Activated naive CD8-positive, alpha-beta T cell treated with anti-CD3 and anti-CD28 coated beads, Interleukin-2, amount 50 U/mL, for 24 hours (primary cell): Measurements from ENCODE around the gene LTA4H.
"Not testable (repeated sequence)": the region's sequence is repeated elsewhere in the genome, so short reads cannot be mapped to it uniquely, and the experiment has no call there.

ENCODE experiments used
- ATAC-seq: fragments of 150-1000 bp; cut with Tn5 transposase; one replicate; pipeline ENCODE4 v1.10.0; 2021
- DNase-seq: peaks from one replicate; pipeline ENCODE4 v3.0.0; 2021
- H3K27ac Mint-ChIP-seq: one replicate; pipeline ENCODE4 v1.8.0; 2021; ENCODE audit warnings: mild to moderate bottlenecking, mixed read lengths
- H3K27me3 Mint-ChIP-seq: one replicate; pipeline ENCODE4 v1.8.0; 2021; ENCODE audit warnings: mixed read lengths
- H3K36me3 Mint-ChIP-seq: one replicate; pipeline ENCODE4 v1.8.0; 2021; ENCODE audit warnings: low read depth, mixed read lengths
- H3K4me1 Mint-ChIP-seq: one replicate; pipeline ENCODE4 v1.8.0; 2021; ENCODE audit warnings: mixed read lengths
- H3K4me3 Mint-ChIP-seq: one replicate; pipeline ENCODE4 v1.8.0; 2021; ENCODE audit warnings: mild to moderate bottlenecking, moderate library complexity, mixed read lengths
- H3K9me3 Mint-ChIP-seq: one replicate; pipeline ENCODE4 v1.8.0; 2021; ENCODE audit warnings: mixed read lengths

The LTA4H gene

GRCh38 chr12:95975491-95975890, 59.9 kb downstream of the LTA4H start:
- H3K36me3 Mint-ChIP-seq, result no peaks in the 10 kb centered on the region
- H3K27ac Mint-ChIP-seq, result no peak overlapping the region
- DNase-seq (no peak), ATAC-seq (no peak)
- H3K4me1 Mint-ChIP-seq, result no peaks in the 10 kb centered on the region
- no peak overlapping the region for H3K4me3 Mint-ChIP-seq
- no peaks in the 10 kb centered on the region for H3K9me3 Mint-ChIP-seq
- no peaks in the 10 kb centered on the region for H3K27me3 Mint-ChIP-seq

- H3K4me1 Mint-ChIP-seq, result no peaks in the 10 kb centered on the region
- no peak for DNase-seq
- no peaks in the 10 kb centered on the region for H3K36me3 Mint-ChIP-seq
- H3K27ac Mint-ChIP-seq, result no peak overlapping the region
- H3K4me3 Mint-ChIP-seq, result no peak overlapping the region
- H3K9me3 Mint-ChIP-seq, result no peaks in the 10 kb centered on the region
- no peaks in the 10 kb centered on the region for H3K27me3 Mint-ChIP-seq
- ATAC-seq, result no peak
Measured at GRCh38 chr12:95974358-95974757, 61.0 kb downstream of the LTA4H start.

DNA sequence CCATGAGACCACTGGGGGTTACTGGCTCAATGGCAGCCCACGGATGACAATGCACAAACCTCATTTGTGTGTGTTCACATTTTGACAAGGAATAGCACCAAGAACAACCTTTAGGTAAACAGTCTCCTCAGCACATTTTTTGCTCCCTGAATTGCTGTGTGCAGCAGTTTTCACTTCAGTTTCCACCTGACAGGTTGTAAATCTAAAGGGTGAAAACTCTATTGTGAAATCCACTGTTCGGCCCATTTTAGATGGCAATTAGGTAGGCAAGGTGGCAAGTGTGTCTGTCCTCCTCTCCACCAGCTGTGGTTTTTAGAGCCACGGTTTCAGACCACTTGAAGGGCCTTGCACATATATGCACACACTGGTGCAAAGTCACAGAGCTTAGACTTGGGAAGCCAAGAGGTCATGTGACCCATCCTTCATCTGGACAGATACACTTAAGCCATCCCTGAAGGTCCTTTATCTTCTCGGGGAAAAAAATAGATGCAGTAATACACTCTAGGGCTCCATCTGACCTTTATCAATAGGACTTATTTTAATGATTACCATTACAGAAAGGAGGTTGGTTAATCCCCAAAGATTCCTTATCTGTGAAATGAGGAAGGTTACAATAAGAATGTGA, 62.4 kb downstream of the LTA4H start:
- H3K9me3 Mint-ChIP-seq, result no peaks in the 10 kb centered on the region
- H3K27me3 Mint-ChIP-seq, result no peaks in the 10 kb centered on the region
- no peak overlapping the region for H3K4me3 Mint-ChIP-seq
- no peaks in the 10 kb centered on the region for H3K4me1 Mint-ChIP-seq
- DNase-seq (no peak), ATAC-seq (no peak)
- H3K36me3 Mint-ChIP-seq, result no peaks in the 10 kb centered on the region
- H3K27ac Mint-ChIP-seq, result no peak overlapping the region

- Mint-ChIP-seq H3K27me3 (no peaks in the 10 kb centered on the region), H3K27ac (no peak overlapping the region), H3K9me3 (no peaks in the 10 kb centered on the region), H3K36me3 (no peaks in the 10 kb centered on the region), H3K4me3 (no peak overlapping the region), H3K4me1 (no peaks in the 10 kb centered on the region)
- no peak for DNase-seq
- ATAC-seq, result no peak
Measured at GRCh38 chr12:95970905-95971304, 64.5 kb downstream of the LTA4H start.

DNA sequence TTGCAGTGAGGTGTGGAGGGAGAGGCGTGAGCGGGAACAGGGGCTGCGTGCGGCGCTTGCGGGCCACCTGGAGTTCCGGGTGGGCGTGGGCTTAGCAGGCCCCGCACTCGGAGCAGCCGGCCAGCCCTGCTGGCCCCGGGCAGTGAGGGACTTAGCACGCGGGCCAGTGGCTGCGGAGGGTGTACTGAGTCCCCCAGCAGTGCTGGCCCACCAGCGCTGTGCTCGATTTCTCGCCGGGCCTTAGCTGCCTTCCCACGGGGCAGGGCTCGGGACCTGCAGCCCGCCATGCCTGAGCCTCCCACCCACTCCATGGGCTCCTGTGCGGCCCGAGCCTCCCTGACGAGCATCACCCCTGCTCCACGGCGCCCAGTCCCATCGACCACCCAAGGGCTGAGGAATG, 66.3 kb downstream of the LTA4H start:
- not testable (repeated sequence) for H3K4me3 Mint-ChIP-seq, H3K36me3 Mint-ChIP-seq, DNase-seq, H3K27ac Mint-ChIP-seq, ATAC-seq, H3K27me3 Mint-ChIP-seq, H3K4me1 Mint-ChIP-seq, H3K9me3 Mint-ChIP-seq

- Mint-ChIP-seq H3K9me3 (no peaks in the 10 kb centered on the region), H3K4me3 (no peak overlapping the region)
Measured at GRCh38 chr12:95967301-95967700, 68.1 kb downstream of the LTA4H start.

DNA sequence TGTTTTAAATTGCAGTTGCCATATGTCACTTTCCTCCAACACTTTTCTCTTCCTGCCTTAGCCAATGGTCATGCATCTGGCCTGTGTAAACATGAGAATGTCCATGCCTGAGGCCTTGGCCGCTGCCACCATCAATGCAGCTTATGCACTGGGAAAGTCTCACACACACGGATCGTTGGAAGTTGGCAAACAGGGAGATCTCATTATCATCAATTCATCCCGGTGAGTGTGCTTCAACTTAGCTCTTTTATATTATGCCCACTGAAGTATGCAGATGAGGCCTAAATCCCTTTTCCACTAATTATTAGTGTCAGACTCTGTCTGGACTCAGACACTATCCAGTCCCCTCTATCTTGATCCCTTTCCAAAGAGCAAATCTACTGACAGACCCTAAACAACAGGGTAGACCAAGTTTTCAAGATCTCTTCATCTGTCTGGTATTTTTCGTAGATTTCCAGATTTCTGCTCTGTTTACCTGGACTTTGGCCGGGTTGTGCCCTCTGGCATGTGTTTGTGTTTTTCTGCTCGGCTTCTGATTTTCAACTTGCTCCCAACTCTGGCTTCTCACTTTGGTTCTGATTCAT, 69.0 kb downstream of the LTA4H start:
- Mint-ChIP-seq H3K4me3 (no peak overlapping the region), H3K36me3 (no peaks in the 10 kb centered on the region), H3K27me3 (no peaks in the 10 kb centered on the region), H3K27ac (no peak overlapping the region), H3K4me1 (no peaks in the 10 kb centered on the region), H3K9me3 (no peaks in the 10 kb centered on the region)
- ATAC-seq (no peak), DNase-seq (no peak)

More at GRCh38 chr12:95967301-95967700, 68.1 kb downstream of the LTA4H start:
- ATAC-seq (no peak), DNase-seq (no peak)
- H3K27me3 Mint-ChIP-seq, result no peaks in the 10 kb centered on the region
- no peaks in the 10 kb centered on the region for H3K36me3 Mint-ChIP-seq
- H3K27ac Mint-ChIP-seq, result no peak overlapping the region
- no peaks in the 10 kb centered on the region for H3K4me1 Mint-ChIP-seq

- Mint-ChIP-seq H3K9me3 (no peaks in the 10 kb centered on the region), H3K4me1 (no peaks in the 10 kb centered on the region), H3K27me3 (no peaks in the 10 kb centered on the region), H3K4me3 (no peak overlapping the region), H3K27ac (no peak overlapping the region), H3K36me3 (no peaks in the 10 kb centered on the region)
- ATAC-seq, result no peak
- no peak for DNase-seq
Measured at GRCh38 chr12:95963096-95963495, 72.3 kb downstream of the LTA4H start.

- no peak for ATAC-seq
- Mint-ChIP-seq H3K4me3 (no peak overlapping the region), H3K27me3 (no peaks in the 10 kb centered on the region), H3K4me1 (no peaks in the 10 kb centered on the region), H3K9me3 (no peaks in the 10 kb centered on the region), H3K27ac (no peak overlapping the region), H3K36me3 (no peaks in the 10 kb centered on the region)
- no peak for DNase-seq
Measured at GRCh38 chr12:95962222-95962621, 73.2 kb downstream of the LTA4H start.

GRCh38 chr12:95960241-95960640, 75.1 kb downstream of the LTA4H start:
- ATAC-seq (no peak), DNase-seq (no peak)
- H3K27ac Mint-ChIP-seq, result no peak overlapping the region
- no peaks in the 10 kb centered on the region for H3K36me3 Mint-ChIP-seq
- H3K4me3 Mint-ChIP-seq, result no peak overlapping the region
- no peaks in the 10 kb centered on the region for H3K4me1 Mint-ChIP-seq
- H3K27me3 Mint-ChIP-seq, result no peaks in the 10 kb centered on the region
- H3K9me3 Mint-ChIP-seq, result no peaks in the 10 kb centered on the region

GRCh38 chr12:95959107-95959506, 76.3 kb downstream of the LTA4H start:
- ATAC-seq (no peak), DNase-seq (no peak)
- Mint-ChIP-seq H3K27me3 (no peaks in the 10 kb centered on the region), H3K4me3 (no peak overlapping the region), H3K36me3 (no peaks in the 10 kb centered on the region), H3K9me3 (no peaks in the 10 kb centered on the region), H3K27ac (no peak overlapping the region), H3K4me1 (no peaks in the 10 kb centered on the region)

- Mint-ChIP-seq H3K27me3 (no peaks in the 10 kb centered on the region), H3K36me3 (no peaks in the 10 kb centered on the region), H3K9me3 (no peaks in the 10 kb centered on the region), H3K27ac (no peak overlapping the region), H3K4me3 (no peak overlapping the region), H3K4me1 (no peaks in the 10 kb centered on the region)
- ATAC-seq (no peak), DNase-seq (no peak)
Measured at GRCh38 chr12:95956557-95957145, 78.7 kb downstream of the LTA4H start.

GRCh38 chr12:95955549-95956159, 79.7 kb downstream of the LTA4H start:
- ATAC-seq, result no peak

DNA sequence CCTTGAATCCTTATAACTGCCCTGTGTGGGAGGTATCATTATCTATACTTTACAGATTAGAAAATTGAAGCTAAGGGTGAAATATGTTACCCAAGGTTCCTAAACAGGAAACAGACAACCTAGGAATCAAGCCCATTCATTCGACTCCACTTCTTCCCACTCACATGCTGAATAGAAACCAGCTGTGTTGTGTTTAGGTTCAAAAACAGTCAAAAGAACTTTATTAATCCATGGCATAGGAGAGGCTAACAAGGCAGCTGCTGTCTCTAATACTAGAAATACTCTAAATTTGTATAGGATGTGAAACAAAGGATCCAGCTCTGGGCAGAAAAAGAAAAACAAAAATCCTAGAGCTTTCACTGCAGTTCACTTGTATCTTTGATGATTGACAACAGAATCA, 82.4 kb downstream of the LTA4H start:
- no peaks in the 10 kb centered on the region for H3K36me3 Mint-ChIP-seq
- no peaks in the 10 kb centered on the region for H3K4me1 Mint-ChIP-seq
- ATAC-seq (no peak), DNase-seq (no peak)
- H3K9me3 Mint-ChIP-seq, result no peaks in the 10 kb centered on the region
- no peaks in the 10 kb centered on the region for H3K27me3 Mint-ChIP-seq
- no peak overlapping the region for H3K27ac Mint-ChIP-seq
- no peak overlapping the region for H3K4me3 Mint-ChIP-seq

More at GRCh38 chr12:95955549-95956159, 79.7 kb downstream of the LTA4H start:
- DNase-seq, result no peak
- Mint-ChIP-seq H3K9me3 (no peaks in the 10 kb centered on the region), H3K4me1 (no peaks in the 10 kb centered on the region), H3K4me3 (no peak overlapping the region), H3K27ac (no peak overlapping the region), H3K27me3 (no peaks in the 10 kb centered on the region), H3K36me3 (no peaks in the 10 kb centered on the region)

GRCh38 chr12:95951515-95951914, 83.9 kb downstream of the LTA4H start:
- Mint-ChIP-seq H3K9me3 (no peaks in the 10 kb centered on the region), H3K4me3 (no peak overlapping the region), H3K27ac (no peak overlapping the region), H3K36me3 (no peaks in the 10 kb centered on the region), H3K4me1 (no peaks in the 10 kb centered on the region), H3K27me3 (no peaks in the 10 kb centered on the region)
- DNase-seq (no peak), ATAC-seq (no peak)
